Uterus (tissue), 2 donors: ENCODE measurements around the gene KLF11.

ENCODE experiments used
- CTCF ChIP-seq, 4 experiments: fragments of 200-600 bp in 2 of 4; fragments of 450-650 bp in 2 of 4; sonication (generic) in 2 of 4; IDR thresholded peaks; one replicate each; pipeline ENCODE4 v1.5.1; 2016 to 2019; ENCODE audit warnings: antibody characterized with exemption in 4 of 4, mild to moderate bottlenecking in 2 of 4, moderate library complexity in 1 of 4
- POLR2A ChIP-seq, 2 donors: fragments of 450-650 bp; IDR thresholded peaks; one replicate each; pipeline ENCODE4 v1.6.1; 2016; ENCODE audit warnings: antibody characterized with exemption in 2 of 2, mild to moderate bottlenecking in 1 of 2, moderate library complexity in 1 of 2

GRCh38 chr2:10028988-10029874, 14.1 kb upstream of the KLF11 start:
- TF ChIP-seq CTCF (IDR thresholded peaks at IDR 0.05) (no peak), POLR2A (IDR thresholded peaks at IDR 0.05) (no peak)
